NB4 (cell line): Measurements from ENCODE around the gene TMEM53.

Source experiments
- DNase-seq: peaks from one replicate; pipeline ENCODE4 v3.0.0; 2010; ENCODE audit warnings: low read depth
- H3K4me3 ChIP-seq: one replicate; pipeline ENCODE4 v1.5.1; 2011; ENCODE audit warnings: mild to moderate bottlenecking, low read depth, low read length, moderate library complexity
- CTCF ChIP-seq: IDR thresholded peaks from one replicate; pipeline ENCODE4 v1.5.1; 2012; ENCODE audit warnings: low read depth, low read length
- MAX ChIP-seq: IDR thresholded peaks from 2 replicates; pipeline ENCODE4 v1.6.1; 2011; ENCODE audit warnings: low read depth, low read length
- MYC ChIP-seq: IDR thresholded peaks from 2 replicates; pipeline ENCODE4 v1.6.1; 2011; ENCODE audit warnings: low read depth, low read length
- POLR2A ChIP-seq: IDR thresholded peaks from 2 replicates; pipeline ENCODE4 v1.6.1; 2011; ENCODE audit warnings: mild to moderate bottlenecking; ENCODE audit not compliant: insufficient read length; ENCODE audit errors: extremely low read depth

Gene TMEM53

GRCh38 chr1:44603718-44604117 lies 70.6 kb downstream of the TMEM53 start:
- H3K4me3 ChIP-seq, result no peak overlapping the region
- no peak for TF ChIP-seq CTCF
- TF ChIP-seq POLR2A, result no peak
- TF ChIP-seq MAX, result no peak
- TF ChIP-seq MYC, result no peak
- no peak for DNase-seq
